ENCODE data around the gene C16orf46. TPM values are rescaled to one million over a fixed set of nuclear protein-coding genes. Genes with fewer than 3 reads are reported as not detected.

The C16orf46 gene
- total and polyA plus RNA-seq, 2 of the 13 experiments (the other 11 are each of a cell fraction or from before 2014, with no cell fraction given) = 0.38 to 0.55 TPM

GRCh38 chr16:81035398-81035974 lies 41.6 kb downstream of the C16orf46 start, which contains the start of gene ATMIN (continued):
- TF ChIP-seq GATA4 (IDR thresholded peaks at IDR 0.05; ENCODE audit: borderline replicate concordance, low read depth) (no peak), ZNF639 (CRISPR knock-in tag; conservative IDR thresholded peaks at IDR 0.05) (no peak), ZNF569 (CRISPR knock-in tag; IDR thresholded peaks at IDR 0.05; ENCODE audit: borderline replicate concordance) (no peak), TBX3 (IDR thresholded peaks at IDR 0.05; ENCODE audit: borderline replicate concordance) (no peak), ZNF414 (CRISPR knock-in tag; IDR thresholded peaks at IDR 0.05) (no peak), GPN1 (CRISPR knock-in tag; IDR thresholded peaks at IDR 0.05; ENCODE audit: borderline replicate concordance) (no peak), ZNF775 (CRISPR knock-in tag; IDR thresholded peaks at IDR 0.05; ENCODE audit: borderline replicate concordance) (no peak), ZBTB2 (CRISPR knock-in tag; IDR thresholded peaks at IDR 0.05; ENCODE audit: low read depth) (no peak), GABPB1 (CRISPR knock-in tag; IDR thresholded peaks at IDR 0.05) (peak; percentile 89), GATAD2A (CRISPR knock-in tag; IDR thresholded peaks at IDR 0.05) (peak; percentile 39; the same call in 1 of the 2 replicates), SNAPC2 (CRISPR knock-in tag; IDR thresholded peaks at IDR 0.05) (no peak), KAT8 (CRISPR knock-in tag; IDR thresholded peaks at IDR 0.05) (0 out of 2 replicates have a peak, but pooled peaks have one; percentile 33), ZNF124 (CRISPR knock-in tag; IDR thresholded peaks at IDR 0.05) (0 out of 2 replicates have a peak, but pooled peaks have one; percentile 32), CHD2 (IDR thresholded peaks at IDR 0.05; ENCODE audit: low read depth, low read length) (no peak), ZNF235 (CRISPR knock-in tag; IDR thresholded peaks at IDR 0.05; ENCODE audit: borderline replicate concordance) (peak; percentile 6; the same call in 1 of the 2 replicates), TAF1 (CRISPR knock-in tag; IDR thresholded peaks at IDR 0.05) (no peak; the same call in 1 of the 2 replicates), ZNF331 (CRISPR knock-in tag; IDR thresholded peaks at IDR 0.05) (peak; percentile 79), MTA1 (CRISPR knock-in tag; IDR thresholded peaks at IDR 0.05; ENCODE audit: borderline replicate concordance) (no peak)
- TF ChIP-seq, protein P1, sequence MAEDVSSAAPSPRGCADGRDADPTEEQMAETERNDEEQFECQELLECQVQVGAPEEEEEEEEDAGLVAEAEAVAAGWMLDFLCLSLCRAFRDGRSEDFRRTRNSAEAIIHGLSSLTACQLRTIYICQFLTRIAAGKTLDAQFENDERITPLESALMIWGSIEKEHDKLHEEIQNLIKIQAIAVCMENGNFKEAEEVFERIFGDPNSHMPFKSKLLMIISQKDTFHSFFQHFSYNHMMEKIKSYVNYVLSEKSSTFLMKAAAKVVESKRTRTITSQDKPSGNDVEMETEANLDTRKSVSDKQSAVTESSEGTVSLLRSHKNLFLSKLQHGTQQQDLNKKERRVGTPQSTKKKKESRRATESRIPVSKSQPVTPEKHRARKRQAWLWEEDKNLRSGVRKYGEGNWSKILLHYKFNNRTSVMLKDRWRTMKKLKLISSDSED (CRISPR knock-in tag; IDR thresholded peaks at IDR 0.05) = no peak
- TF ChIP-seq, protein P2, sequence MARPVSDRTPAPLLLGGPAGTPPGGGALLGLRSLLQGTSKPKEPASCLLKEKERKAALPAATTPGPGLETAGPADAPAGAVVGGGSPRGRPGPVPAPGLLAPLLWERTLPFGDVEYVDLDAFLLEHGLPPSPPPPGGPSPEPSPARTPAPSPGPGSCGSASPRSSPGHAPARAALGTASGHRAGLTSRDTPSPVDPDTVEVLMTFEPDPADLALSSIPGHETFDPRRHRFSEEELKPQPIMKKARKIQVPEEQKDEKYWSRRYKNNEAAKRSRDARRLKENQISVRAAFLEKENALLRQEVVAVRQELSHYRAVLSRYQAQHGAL (CRISPR knock-in tag; IDR thresholded peaks at IDR 0.05; ENCODE audit: not compliant biosample characterization) = no peak
- TF ChIP-seq, protein P3, sequence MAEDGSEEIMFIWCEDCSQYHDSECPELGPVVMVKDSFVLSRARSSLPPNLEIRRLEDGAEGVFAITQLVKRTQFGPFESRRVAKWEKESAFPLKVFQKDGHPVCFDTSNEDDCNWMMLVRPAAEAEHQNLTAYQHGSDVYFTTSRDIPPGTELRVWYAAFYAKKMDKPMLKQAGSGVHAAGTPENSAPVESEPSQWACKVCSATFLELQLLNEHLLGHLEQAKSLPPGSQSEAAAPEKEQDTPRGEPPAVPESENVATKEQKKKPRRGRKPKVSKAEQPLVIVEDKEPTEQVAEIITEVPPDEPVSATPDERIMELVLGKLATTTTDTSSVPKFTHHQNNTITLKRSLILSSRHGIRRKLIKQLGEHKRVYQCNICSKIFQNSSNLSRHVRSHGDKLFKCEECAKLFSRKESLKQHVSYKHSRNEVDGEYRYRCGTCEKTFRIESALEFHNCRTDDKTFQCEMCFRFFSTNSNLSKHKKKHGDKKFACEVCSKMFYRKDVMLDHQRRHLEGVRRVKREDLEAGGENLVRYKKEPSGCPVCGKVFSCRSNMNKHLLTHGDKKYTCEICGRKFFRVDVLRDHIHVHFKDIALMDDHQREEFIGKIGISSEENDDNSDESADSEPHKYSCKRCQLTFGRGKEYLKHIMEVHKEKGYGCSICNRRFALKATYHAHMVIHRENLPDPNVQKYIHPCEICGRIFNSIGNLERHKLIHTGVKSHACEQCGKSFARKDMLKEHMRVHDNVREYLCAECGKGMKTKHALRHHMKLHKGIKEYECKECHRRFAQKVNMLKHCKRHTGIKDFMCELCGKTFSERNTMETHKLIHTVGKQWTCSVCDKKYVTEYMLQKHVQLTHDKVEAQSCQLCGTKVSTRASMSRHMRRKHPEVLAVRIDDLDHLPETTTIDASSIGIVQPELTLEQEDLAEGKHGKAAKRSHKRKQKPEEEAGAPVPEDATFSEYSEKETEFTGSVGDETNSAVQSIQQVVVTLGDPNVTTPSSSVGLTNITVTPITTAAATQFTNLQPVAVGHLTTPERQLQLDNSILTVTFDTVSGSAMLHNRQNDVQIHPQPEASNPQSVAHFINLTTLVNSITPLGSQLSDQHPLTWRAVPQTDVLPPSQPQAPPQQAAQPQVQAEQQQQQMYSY (CRISPR knock-in tag; IDR thresholded peaks at IDR 0.05) = no peak

All from HepG2 (cell line).